Type B pancreatic cell (in vitro differentiated cells): ENCODE results near the gene TMEM182. TPM values are rescaled to one million over a fixed set of nuclear protein-coding genes. Genes with fewer than 3 reads are reported as not detected.

Source experiments
- DNase-seq: peaks from one replicate; pipeline ENCODE4 v3.0.0; 2021; ENCODE audit warnings: mixed read lengths; ENCODE audit not compliant: unreplicated experiment; ENCODE audit errors: extremely low spot score
- H3K27ac Mint-ChIP-seq: 2 replicates; pipeline ENCODE4 v1.8.0; 2021; ENCODE audit warnings: mild to moderate bottlenecking, mixed read lengths
- H3K27me3 Mint-ChIP-seq: 2 replicates; pipeline ENCODE4 v1.8.0; 2021; ENCODE audit warnings: mixed read lengths
- H3K36me3 Mint-ChIP-seq: 2 replicates; pipeline ENCODE4 v1.8.0; 2021; ENCODE audit warnings: mixed read lengths
- H3K4me1 Mint-ChIP-seq: one replicate; pipeline ENCODE4 v1.8.0; 2021; ENCODE audit warnings: mixed read lengths; ENCODE audit not compliant: unreplicated experiment
- H3K4me3 Mint-ChIP-seq: 2 replicates; pipeline ENCODE4 v1.8.0; 2021; ENCODE audit warnings: mild to moderate bottlenecking, mixed read lengths
- H3K9me3 Mint-ChIP-seq: 2 replicates; pipeline ENCODE4 v1.8.0; 2021; ENCODE audit warnings: mixed read lengths
- CTCF ChIP-seq: fragments of 200-600 bp; sonication (generic); conservative IDR thresholded peaks from 2 replicates; pipeline ENCODE4 v1.5.0; 2021; ENCODE audit warnings: antibody characterized with exemption, mild to moderate bottlenecking
- total RNA-seq: library from RNA; stranded (reverse); gene quantifications from 2 replicates; pipeline ENCODE4 v1.2.1, GENCODE V29; 2021; ENCODE audit warnings: low replicate concordance

The TMEM182 gene
- total RNA-seq, 1 donor from 2014 or later: 5.8 TPM

- Mint-ChIP-seq H3K4me3 (no peak overlapping the region), H3K4me1 (no peaks in the 10 kb centered on the region), H3K27me3 (no peaks in the 10 kb centered on the region), H3K27ac (no peak overlapping the region), H3K9me3 (no peaks in the 10 kb centered on the region), H3K36me3 (no peaks in the 10 kb centered on the region)
- no peak for TF ChIP-seq CTCF
- no peak for DNase-seq
These were observed 53.5 kb downstream of the TMEM182 start for GRCh38 chr2:102815285-102815684.

- TF ChIP-seq CTCF: no peak
- Mint-ChIP-seq H3K36me3 (no peaks in the 10 kb centered on the region), H3K4me3 (no peak overlapping the region), H3K9me3 (peaks cover 4% of the 10 kb centered on the region), H3K27me3 (no peaks in the 10 kb centered on the region), H3K27ac (no peak overlapping the region), H3K4me1 (peaks cover 11% of the 10 kb centered on the region)
- DNase-seq: no peak
These were observed 65.1 kb downstream of the TMEM182 start for GRCh38 chr2:102826904-102827303.

- Mint-ChIP-seq H3K4me3 (no peak overlapping the region), H3K4me1 (no peaks in the 10 kb centered on the region), H3K27ac (no peak overlapping the region), H3K27me3 (no peaks in the 10 kb centered on the region), H3K9me3 (peaks cover 4% of the 10 kb centered on the region), H3K36me3 (no peaks in the 10 kb centered on the region)
- no peak for DNase-seq
- no peak for TF ChIP-seq CTCF
These were observed 71.0 kb downstream of the TMEM182 start for GRCh38 chr2:102832789-102833188.

- no peak for TF ChIP-seq CTCF
- Mint-ChIP-seq H3K4me3 (no peak overlapping the region), H3K27ac (no peak overlapping the region), H3K4me1 (no peaks in the 10 kb centered on the region), H3K36me3 (no peaks in the 10 kb centered on the region), H3K9me3 (peaks cover 4% of the 10 kb centered on the region), H3K27me3 (no peaks in the 10 kb centered on the region)
- no peak for DNase-seq
These were observed 72.9 kb downstream of the TMEM182 start for GRCh38 chr2:102834523-102835273.

GRCh38 chr2:102837626-102838198 is 75.9 kb downstream of the TMEM182 start:
- DNase-seq: no peak
- no peaks in the 10 kb centered on the region for H3K4me1 Mint-ChIP-seq
- TF ChIP-seq CTCF: no peak
- H3K9me3 Mint-ChIP-seq: no peaks in the 10 kb centered on the region
- H3K27ac Mint-ChIP-seq: no peak overlapping the region
- no peak overlapping the region for H3K4me3 Mint-ChIP-seq
- no peaks in the 10 kb centered on the region for H3K36me3 Mint-ChIP-seq
- no peaks in the 10 kb centered on the region for H3K27me3 Mint-ChIP-seq
